Neural cell (in vitro differentiated cells): ENCODE results near the gene MARK3. TPM values are rescaled to one million over a fixed set of nuclear protein-coding genes. Genes with fewer than 3 reads are reported as not detected.

Experiments
- H2AFZ ChIP-seq: fragments of 200-600, 300-800 bp; sonication (generic), shearing (Covaris generic); 2 replicates; pipeline ENCODE4 v1.6.0; 2014; ENCODE audit warnings: low read depth, mild to moderate bottlenecking, antibody characterized with exemption, low read length, moderate library complexity
- H3F3A ChIP-seq: fragments of 200-600 bp; shearing (Covaris generic); 2 replicates; pipeline ENCODE4 v1.6.1; 2016; ENCODE audit warnings: mild to moderate bottlenecking, moderate library complexity, mixed read lengths, antibody characterized with exemption, low read length; ENCODE audit not compliant: insufficient read depth, poor library complexity, severe bottlenecking
- H3K27ac ChIP-seq: fragments of 200-600, 300-800 bp; sonication (generic), shearing (Covaris generic); 2 replicates; pipeline ENCODE4 v1.5.1; 2014; ENCODE audit warnings: mild to moderate bottlenecking, low read length, moderate library complexity
- H3K27me3 ChIP-seq: fragments of 300-800, 200-600 bp; sonication (generic), shearing (Covaris generic); 2 replicates; pipeline ENCODE4 v1.6.0; 2014; ENCODE audit warnings: mild to moderate bottlenecking, low read depth, low read length, moderate library complexity; ENCODE audit not compliant: insufficient read depth
- H3K36me3 ChIP-seq: fragments of 300-800, 200-600 bp; sonication (generic), shearing (Covaris generic); 2 replicates; pipeline ENCODE4 v1.5.1; 2014; ENCODE audit warnings: mild to moderate bottlenecking, antibody characterized with exemption, low read length, moderate library complexity; ENCODE audit not compliant: insufficient read depth
- H3K4me2 ChIP-seq: fragments of 300-800, 200-600 bp; sonication (generic), shearing (Covaris generic); 2 replicates; pipeline ENCODE4 v1.6.0; 2014; ENCODE audit warnings: mild to moderate bottlenecking, low read length
- H3K4me3 ChIP-seq: fragments of 300-800, 200-600 bp; sonication (generic), shearing (Covaris generic); 2 replicates; pipeline ENCODE4 v1.5.1; 2014; ENCODE audit warnings: mild to moderate bottlenecking, low read length, moderate library complexity
- H3K79me2 ChIP-seq: fragments of 200-600 bp; shearing (Covaris generic); replicated peaks from 2 replicates; pipeline ENCODE4 v1.6.0; 2014; ENCODE audit warnings: mild to moderate bottlenecking, low read length, moderate library complexity; ENCODE audit not compliant: insufficient read depth
- H3K9ac ChIP-seq: fragments of 300-800, 200-600 bp; sonication (generic), shearing (Covaris generic); 2 replicates; pipeline ENCODE4 v1.6.1; 2016; ENCODE audit warnings: mild to moderate bottlenecking, low read length, mixed read lengths
- H3K9me2 ChIP-seq: fragments of 200-600 bp; shearing (Covaris generic); 2 replicates; pipeline ENCODE4 v1.6.1; 2016; ENCODE audit warnings: mild to moderate bottlenecking, low read length, mixed read lengths; ENCODE audit not compliant: insufficient read depth
- H3K9me3 ChIP-seq: fragments of 200-600, 300-800 bp; sonication (generic), shearing (Covaris generic); 2 replicates; pipeline ENCODE4 v1.6.1; 2016; ENCODE audit warnings: mild to moderate bottlenecking, mixed run types, low read length, moderate library complexity, mixed read lengths
- H4K20me1 ChIP-seq: fragments of 200-600 bp; shearing (Covaris generic); 2 replicates; pipeline ENCODE4 v1.6.1; 2016; ENCODE audit warnings: mild to moderate bottlenecking, mixed run types; ENCODE audit not compliant: insufficient read depth
- EP300 ChIP-seq: fragments of 450-650 bp; conservative IDR thresholded peaks from 2 replicates; pipeline ENCODE4 v1.6.1; 2014; ENCODE audit warnings: antibody characterized with exemption, mild to moderate bottlenecking, moderate library complexity; ENCODE audit not compliant: poor library complexity, severe bottlenecking
- EZH2 ChIP-seq: fragments of 200-600, 300-800 bp; shearing (Covaris generic), sonication (generic); IDR thresholded peaks from 2 replicates; pipeline ENCODE4 v1.6.1; 2014; ENCODE audit warnings: antibody characterized with exemption, low read length, borderline replicate concordance, mild to moderate bottlenecking; ENCODE audit not compliant: insufficient read depth, poor library complexity, severe bottlenecking
- MXI1 ChIP-seq: fragments of 450-650 bp; conservative IDR thresholded peaks from 2 replicates; pipeline ENCODE4 v1.6.1; 2014; ENCODE audit warnings: antibody characterized with exemption, mild to moderate bottlenecking; ENCODE audit not compliant: poor library complexity, severe bottlenecking
- POLR2AphosphoS5 ChIP-seq: IDR thresholded peaks from 2 replicates; pipeline ENCODE4 v1.6.1; 2012
- RAD21 ChIP-seq: fragments of 450-650 bp; conservative IDR thresholded peaks from 2 replicates; pipeline ENCODE4 v1.6.1; 2014; ENCODE audit warnings: antibody characterized with exemption, mild to moderate bottlenecking, moderate library complexity
- SMC3 ChIP-seq: fragments of 450-650 bp; conservative IDR thresholded peaks from 2 replicates; pipeline ENCODE4 v1.6.1; 2014; ENCODE audit warnings: antibody characterized with exemption, mild to moderate bottlenecking, moderate library complexity; ENCODE audit not compliant: poor library complexity
- TAF1 ChIP-seq: IDR thresholded peaks from 2 replicates; pipeline ENCODE4 v1.6.1; 2012; ENCODE audit warnings: low read depth
- polyA plus RNA-seq: library from polyadenylated mRNA; depleted of rRNA; stranded (reverse); fragments of >200 nt; gene quantifications from 2 replicates; pipeline ENCODE4 v1.2.3, GENCODE V29; 2014
- TF ChIP-seq, protein P1 (sequence below): IDR thresholded peaks from 2 replicates; pipeline ENCODE4 v1.6.1; 2012; ENCODE audit warnings: borderline replicate concordance
- TF ChIP-seq, protein P2 (sequence below): fragments of 450-650 bp; IDR thresholded peaks from 2 replicates; pipeline ENCODE4 v1.5.1; 2014; ENCODE audit warnings: antibody characterized with exemption, mild to moderate bottlenecking, moderate library complexity; ENCODE audit not compliant: poor library complexity, severe bottlenecking

Gene MARK3
- polyA plus RNA-seq, 1 donor from 2014 or later = 158 TPM

GRCh38 chr14:103451401-103451800, 66.2 kb downstream of the MARK3 start:
- Histone ChIP-seq H3K27ac (no peak overlapping the region), H3K27me3 (no peaks in the 10 kb centered on the region), H3K4me3 (no peak overlapping the region), H3K9me3 (no peaks in the 10 kb centered on the region), H3K79me2 (peaks cover 14% of the 10 kb centered on the region), H3F3A (no peaks in the 10 kb centered on the region), H4K20me1 (no peaks in the 10 kb centered on the region), H3K4me2 (no peak overlapping the region), H2AFZ (no peak overlapping the region), H3K36me3 (peaks cover 5% of the 10 kb centered on the region), H3K9ac (no peak overlapping the region), H3K9me2 (no peaks in the 10 kb centered on the region)
- TF ChIP-seq EP300 (no peak), MXI1 (no peak), POLR2AphosphoS5 (no peak), SMC3 (no peak), TAF1 (no peak), EZH2 (no peak)
- TF ChIP-seq, protein P1, sequence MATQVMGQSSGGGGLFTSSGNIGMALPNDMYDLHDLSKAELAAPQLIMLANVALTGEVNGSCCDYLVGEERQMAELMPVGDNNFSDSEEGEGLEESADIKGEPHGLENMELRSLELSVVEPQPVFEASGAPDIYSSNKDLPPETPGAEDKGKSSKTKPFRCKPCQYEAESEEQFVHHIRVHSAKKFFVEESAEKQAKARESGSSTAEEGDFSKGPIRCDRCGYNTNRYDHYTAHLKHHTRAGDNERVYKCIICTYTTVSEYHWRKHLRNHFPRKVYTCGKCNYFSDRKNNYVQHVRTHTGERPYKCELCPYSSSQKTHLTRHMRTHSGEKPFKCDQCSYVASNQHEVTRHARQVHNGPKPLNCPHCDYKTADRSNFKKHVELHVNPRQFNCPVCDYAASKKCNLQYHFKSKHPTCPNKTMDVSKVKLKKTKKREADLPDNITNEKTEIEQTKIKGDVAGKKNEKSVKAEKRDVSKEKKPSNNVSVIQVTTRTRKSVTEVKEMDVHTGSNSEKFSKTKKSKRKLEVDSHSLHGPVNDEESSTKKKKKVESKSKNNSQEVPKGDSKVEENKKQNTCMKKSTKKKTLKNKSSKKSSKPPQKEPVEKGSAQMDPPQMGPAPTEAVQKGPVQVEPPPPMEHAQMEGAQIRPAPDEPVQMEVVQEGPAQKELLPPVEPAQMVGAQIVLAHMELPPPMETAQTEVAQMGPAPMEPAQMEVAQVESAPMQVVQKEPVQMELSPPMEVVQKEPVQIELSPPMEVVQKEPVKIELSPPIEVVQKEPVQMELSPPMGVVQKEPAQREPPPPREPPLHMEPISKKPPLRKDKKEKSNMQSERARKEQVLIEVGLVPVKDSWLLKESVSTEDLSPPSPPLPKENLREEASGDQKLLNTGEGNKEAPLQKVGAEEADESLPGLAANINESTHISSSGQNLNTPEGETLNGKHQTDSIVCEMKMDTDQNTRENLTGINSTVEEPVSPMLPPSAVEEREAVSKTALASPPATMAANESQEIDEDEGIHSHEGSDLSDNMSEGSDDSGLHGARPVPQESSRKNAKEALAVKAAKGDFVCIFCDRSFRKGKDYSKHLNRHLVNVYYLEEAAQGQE = no peak
- TF ChIP-seq, protein P2, sequence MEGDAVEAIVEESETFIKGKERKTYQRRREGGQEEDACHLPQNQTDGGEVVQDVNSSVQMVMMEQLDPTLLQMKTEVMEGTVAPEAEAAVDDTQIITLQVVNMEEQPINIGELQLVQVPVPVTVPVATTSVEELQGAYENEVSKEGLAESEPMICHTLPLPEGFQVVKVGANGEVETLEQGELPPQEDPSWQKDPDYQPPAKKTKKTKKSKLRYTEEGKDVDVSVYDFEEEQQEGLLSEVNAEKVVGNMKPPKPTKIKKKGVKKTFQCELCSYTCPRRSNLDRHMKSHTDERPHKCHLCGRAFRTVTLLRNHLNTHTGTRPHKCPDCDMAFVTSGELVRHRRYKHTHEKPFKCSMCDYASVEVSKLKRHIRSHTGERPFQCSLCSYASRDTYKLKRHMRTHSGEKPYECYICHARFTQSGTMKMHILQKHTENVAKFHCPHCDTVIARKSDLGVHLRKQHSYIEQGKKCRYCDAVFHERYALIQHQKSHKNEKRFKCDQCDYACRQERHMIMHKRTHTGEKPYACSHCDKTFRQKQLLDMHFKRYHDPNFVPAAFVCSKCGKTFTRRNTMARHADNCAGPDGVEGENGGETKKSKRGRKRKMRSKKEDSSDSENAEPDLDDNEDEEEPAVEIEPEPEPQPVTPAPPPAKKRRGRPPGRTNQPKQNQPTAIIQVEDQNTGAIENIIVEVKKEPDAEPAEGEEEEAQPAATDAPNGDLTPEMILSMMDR = no peak

DNA sequence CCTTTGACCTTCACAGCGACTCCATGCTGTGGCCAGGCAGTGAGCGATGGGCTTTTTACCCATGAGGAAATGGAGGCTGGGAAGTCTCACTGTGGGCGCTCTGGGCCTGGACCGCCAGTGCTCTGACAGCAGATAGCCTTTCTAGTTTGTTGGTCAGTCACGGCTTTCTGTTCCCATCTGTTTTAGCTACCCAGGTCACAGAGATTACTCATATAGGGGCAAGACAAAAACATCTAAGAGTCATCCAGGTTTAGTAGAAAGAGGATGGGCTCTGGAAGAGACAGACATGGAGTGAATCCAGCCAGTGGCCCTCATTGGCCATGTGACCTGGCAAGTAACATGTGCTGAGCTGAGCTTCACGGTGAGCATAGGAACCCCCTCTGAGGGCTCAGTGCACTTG, 68.6 kb downstream of the MARK3 start:
- Histone ChIP-seq H3K36me3 (peaks cover 5% of the 10 kb centered on the region), H3K9ac (no peak overlapping the region), H3K4me2 (no peak overlapping the region), H3K27ac (no peak overlapping the region), H3K9me2 (no peaks in the 10 kb centered on the region), H3K9me3 (no peaks in the 10 kb centered on the region), H4K20me1 (no peaks in the 10 kb centered on the region), H3K79me2 (peaks cover 2% of the 10 kb centered on the region), H3K4me3 (no peak overlapping the region), H3K27me3 (no peaks in the 10 kb centered on the region), H2AFZ (no peak overlapping the region), H3F3A (no peaks in the 10 kb centered on the region)
- TF ChIP-seq TAF1 (no peak), EZH2 (no peak), RAD21 (no peak), POLR2AphosphoS5 (no peak), MXI1 (no peak), SMC3 (no peak), EP300 (no peak)
- TF ChIP-seq, protein P1 = no peak
- TF ChIP-seq, protein P2 = no peak
